ENCODE measurements around the gene RAD54L.
"Not testable (repeated sequence)": the region's sequence is repeated elsewhere in the genome, so short reads cannot be mapped to it uniquely, and the experiment has no call there.

RAD54L gene

DNA sequence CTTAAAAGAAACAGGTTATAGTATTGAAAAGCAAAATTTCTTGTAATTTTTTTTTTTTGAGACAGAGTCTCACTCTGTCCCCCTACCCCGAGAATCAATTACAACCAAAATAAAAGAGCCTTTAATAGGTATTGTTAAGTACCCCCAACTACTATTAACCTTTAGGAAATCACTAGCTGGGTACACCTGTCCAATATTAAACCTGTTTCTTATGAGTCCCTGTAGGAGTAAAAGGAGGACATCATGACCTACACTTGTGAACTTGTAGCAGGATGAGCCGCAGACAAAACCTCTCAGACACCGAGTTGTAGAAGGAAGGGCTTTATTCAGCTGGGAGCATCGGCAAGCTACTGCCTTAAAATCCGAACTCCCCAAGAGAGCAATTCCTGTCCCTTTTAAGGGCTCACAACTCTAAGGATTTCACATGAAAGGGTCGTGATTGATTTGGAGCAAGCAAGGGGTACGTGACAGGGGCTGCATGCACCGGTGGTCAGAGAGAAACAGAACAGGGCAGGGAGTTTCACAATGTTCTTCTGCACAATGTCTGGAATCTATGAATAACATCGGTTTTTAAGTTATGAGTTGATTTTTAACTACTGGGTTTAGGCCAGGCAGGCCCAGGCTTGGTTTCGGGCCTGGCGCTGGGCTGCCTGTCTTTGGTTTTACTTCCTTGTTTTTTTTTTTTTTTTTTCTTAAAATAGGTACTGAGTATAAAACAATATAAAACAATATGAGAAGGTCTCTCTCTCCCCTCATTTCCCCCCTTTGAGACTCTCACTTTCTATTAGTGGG, 77.9 kb downstream of the RAD54L start:
- DNase-seq, result not testable (repeated sequence)
